PC-3 (cell line): ENCODE measurements around the gene BIVM. TPM values are rescaled to one million over a fixed set of nuclear protein-coding genes. Genes with fewer than 3 reads are reported as not detected.

Source experiments
- ATAC-seq: fragments of 200-7000 bp; cut with Tn5 transposase; 2 replicates; pipeline ENCODE4 v1.9.1; 2020; ENCODE audit warnings: mild to moderate bottlenecking, moderate library complexity
- BruUV-seq: library from RNA; stranded (reverse); fragments of 400-500 nt; replicated peaks from 2 replicates; lab custom pipeline; 2021; lab: Mats Ljungman, UMichigan
- CTCF ChIA-PET: fragments of 300-600 bp; sonication (Branson Sonifier 250); formaldehyde crosslinking; loops from one replicate; lab custom pipeline; 2022; ENCODE audit warnings: antibody characterized with exemption; lab: Charles Lee
- POLR2A ChIA-PET: fragments of 300-600 bp; sonication (Branson Sonifier 250); formaldehyde crosslinking; loops from one replicate; lab custom pipeline; 2022; ENCODE audit warnings: antibody characterized with exemption; ENCODE audit not compliant: unreplicated experiment; lab: Charles Lee
- DNase-seq: peaks from one replicate; pipeline ENCODE4 v3.0.0-alpha.2; 2015
- H2AFZ ChIP-seq: fragments of 300-600 bp; sonication (generic); 2 replicates; pipeline ENCODE4 v1.6.0; 2016; ENCODE audit warnings: antibody characterized with exemption, low read length
- H3F3A ChIP-seq: fragments of 300-600 bp; sonication (generic); one replicate; pipeline ENCODE4 v1.6.0; 2017; ENCODE audit warnings: antibody characterized with exemption, low read length, control low read depth, mild to moderate bottlenecking; ENCODE audit not compliant: unreplicated experiment
- H3K27ac ChIP-seq: fragments of 300-600 bp; sonication (generic); 2 replicates; pipeline ENCODE4 v1.5.1; 2016; ENCODE audit warnings: mild to moderate bottlenecking, low read length
- H3K27me3 ChIP-seq: fragments of 300-600 bp; sonication (generic); 2 replicates; pipeline ENCODE4 v1.6.1; 2016; ENCODE audit warnings: low read length, mixed read lengths
- H3K36me3 ChIP-seq: fragments of 300-600 bp; sonication (generic); 2 replicates; pipeline ENCODE4 v1.6.1; 2016; ENCODE audit warnings: low read depth, mixed run types, low read length, mixed read lengths
- H3K4me1 ChIP-seq: fragments of 300-600 bp; sonication (generic); 2 replicates; pipeline ENCODE4 v1.5.1; 2016; ENCODE audit warnings: low read length; ENCODE audit not compliant: insufficient read depth
- H3K4me2 ChIP-seq: fragments of 300-600 bp; sonication (generic); 2 replicates; pipeline ENCODE4 v1.6.0; 2016; ENCODE audit warnings: low read length
- H3K4me3 ChIP-seq: fragments of 300-600 bp; sonication (generic); 2 replicates; pipeline ENCODE4 v1.5.1; 2016; ENCODE audit warnings: mild to moderate bottlenecking, low read length, mixed read lengths
- H3K79me2 ChIP-seq: fragments of 300-600 bp; sonication (generic); 2 replicates; pipeline ENCODE4 v1.6.1; 2017; ENCODE audit warnings: low read length, mixed read lengths
- H3K9ac ChIP-seq: fragments of 300-600 bp; sonication (generic); 2 replicates; pipeline ENCODE4 v1.6.0; 2016; ENCODE audit warnings: mild to moderate bottlenecking, low read length
- H3K9me2 ChIP-seq: fragments of 300-600 bp; sonication (generic); replicated peaks from 2 replicates; pipeline ENCODE4 v1.6.1; 2016; ENCODE audit warnings: mixed run types, low read length, mixed read lengths
- H3K9me3 ChIP-seq: fragments of 300-600 bp; sonication (generic); 2 replicates; pipeline ENCODE4 v1.6.1; 2016; ENCODE audit warnings: low read length, mixed read lengths
- H4K20me1 ChIP-seq: fragments of 300-600 bp; sonication (generic); 2 replicates; pipeline ENCODE4 v1.6.1; 2016; ENCODE audit warnings: low read length, mixed read lengths
- CTCF ChIP-seq: fragments of 300-600 bp; sonication (generic); conservative IDR thresholded peaks from 2 replicates; pipeline ENCODE4 v1.5.1; 2017; ENCODE audit warnings: antibody characterized with exemption, low read depth, mild to moderate bottlenecking, low read length
- EZH2 ChIP-seq: fragments of 300-600 bp; sonication (generic); IDR thresholded peaks from one replicate; pipeline ENCODE4 v1.6.1; 2017; ENCODE audit warnings: antibody characterized with exemption, mild to moderate bottlenecking, low read length; ENCODE audit not compliant: unreplicated experiment
- EZH2phosphoT487 ChIP-seq: fragments of 300-600 bp; sonication (generic); IDR thresholded peaks from 2 replicates; pipeline ENCODE4 v1.6.1; 2018; ENCODE audit warnings: mild to moderate bottlenecking, antibody characterized with exemption, low read length, borderline replicate concordance
- intact Hi-C: fragments of 100-400 bp; cut with micrococcal nuclease; formaldehyde crosslinking; loops from 2 replicates; pipeline ENCODE4 v1.9.0; 2023
- total RNA-seq: library from RNA; depleted of rRNA; stranded (reverse); fragments of >200 nt; gene quantifications from 2 replicates; pipeline ENCODE4 v1.2.3, GENCODE V29; 2014

BIVM gene
- total RNA-seq, 1 experiment from 2014 or later = 6.7 TPM

GRCh38 chr13:102784483-102784882 is 14.4 kb upstream of the BIVM start:
- no peak for TF ChIP-seq EZH2
- no peak for TF ChIP-seq EZH2phosphoT487
- no peak for TF ChIP-seq CTCF
- H3K79me2 ChIP-seq = no peaks in the 10 kb centered on the region
- H3K9me3 ChIP-seq = no peaks in the 10 kb centered on the region
- intact Hi-C loops = no loop called here
- H2AFZ ChIP-seq = no peak overlapping the region
- H4K20me1 ChIP-seq = no peaks in the 10 kb centered on the region
- no peaks in the 10 kb centered on the region for H3K9me2 ChIP-seq
- POLR2A ChIA-PET = no interaction called here
- no peaks in the 10 kb centered on the region for H3K27me3 ChIP-seq
- H3K9ac ChIP-seq = no peak overlapping the region
- no peak overlapping the region for H3K4me3 ChIP-seq
- no peaks in the 10 kb centered on the region for H3F3A ChIP-seq
- BruUV-seq = no TSS peak
- DNase-seq (no peak), ATAC-seq (no peak)
- no peaks in the 10 kb centered on the region for H3K4me1 ChIP-seq
- H3K4me2 ChIP-seq = no peak overlapping the region
- no peaks in the 10 kb centered on the region for H3K36me3 ChIP-seq
- CTCF ChIA-PET = interaction anchor here (0.5 to 0.6 kb wide), 2 partner anchors 34 to 86 kb away, joined by 3 read pairs; no protein-coding TSS in a partner anchor
- no peak overlapping the region for H3K27ac ChIP-seq

- no peaks in the 10 kb centered on the region for H3K4me1 ChIP-seq
- ATAC-seq (no peak), DNase-seq (no peak)
- H3K27me3 ChIP-seq = no peaks in the 10 kb centered on the region
- no peak overlapping the region for H3K4me2 ChIP-seq
- no peak overlapping the region for H3K27ac ChIP-seq
- no peak overlapping the region for H3K9ac ChIP-seq
- intact Hi-C loops = no loop called here
- TF ChIP-seq EZH2phosphoT487 = no peak
- TF ChIP-seq CTCF = no peak
- TF ChIP-seq EZH2 = no peak
- no peaks in the 10 kb centered on the region for H3K36me3 ChIP-seq
- no peak overlapping the region for H3K4me3 ChIP-seq
- no peaks in the 10 kb centered on the region for H3K9me2 ChIP-seq
- no peaks in the 10 kb centered on the region for H3F3A ChIP-seq
- ChIA-PET CTCF (no interaction called here), POLR2A (no interaction called here)
- H4K20me1 ChIP-seq = no peaks in the 10 kb centered on the region
- H2AFZ ChIP-seq = no peak overlapping the region
- no peaks in the 10 kb centered on the region for H3K79me2 ChIP-seq
- H3K9me3 ChIP-seq = no peaks in the 10 kb centered on the region
- no TSS peak for BruUV-seq
Observed at GRCh38 chr13:102788683-102789082, 10.2 kb upstream of the BIVM start.

GRCh38 chr13:102792396-102792795 is 6.5 kb upstream of the BIVM start:
- DNase-seq (no peak), ATAC-seq (no peak)
- Histone ChIP-seq H3F3A (no peaks in the 10 kb centered on the region), H3K9me3 (no peaks in the 10 kb centered on the region), H3K4me3 (no peak overlapping the region), H3K4me1 (no peaks in the 10 kb centered on the region), H3K9ac (no peak overlapping the region), H3K27me3 (no peaks in the 10 kb centered on the region), H3K79me2 (no peaks in the 10 kb centered on the region), H3K27ac (no peak overlapping the region), H2AFZ (no peak overlapping the region), H3K4me2 (no peak overlapping the region), H4K20me1 (no peaks in the 10 kb centered on the region), H3K9me2 (no peaks in the 10 kb centered on the region), H3K36me3 (no peaks in the 10 kb centered on the region)
- BruUV-seq = no TSS peak
- TF ChIP-seq CTCF (no peak), EZH2phosphoT487 (no peak), EZH2 (no peak)
- CTCF ChIA-PET = no interaction called here
- POLR2A ChIA-PET = no interaction called here
- intact Hi-C loops = no loop called here
